Endodermal cell (in vitro differentiated cells): ENCODE results near the gene DDX51. TPM values are rescaled to one million over a fixed set of nuclear protein-coding genes. Genes with fewer than 3 reads are reported as not detected.

Experiments
- DNase-seq: peaks from one replicate; pipeline ENCODE4 v3.0.0-alpha.2; 2017
- H3K27ac ChIP-seq: 2 replicates; pipeline ENCODE4 v1.5.1; 2013; ENCODE audit warnings: mild to moderate bottlenecking, low read depth, low read length, moderate library complexity
- H3K27me3 ChIP-seq: 2 replicates; pipeline ENCODE4 v1.6.1; 2013; ENCODE audit warnings: mild to moderate bottlenecking, low read length, moderate library complexity; ENCODE audit not compliant: insufficient read depth, control insufficient read depth, poor library complexity, severe bottlenecking
- H3K36me3 ChIP-seq: 2 replicates; pipeline ENCODE4 v1.7.0; 2013; ENCODE audit warnings: mild to moderate bottlenecking, low read length, moderate library complexity; ENCODE audit not compliant: control insufficient read depth, insufficient read depth
- H3K4me1 ChIP-seq: one replicate; pipeline ENCODE4 v1.7.0; 2013; ENCODE audit warnings: low read length; ENCODE audit not compliant: control insufficient read depth, insufficient read depth
- H3K4me3 ChIP-seq: 2 replicates; pipeline ENCODE4 v1.5.1; 2013; ENCODE audit warnings: mild to moderate bottlenecking, low read length, moderate library complexity
- H3K9ac ChIP-seq: 2 replicates; pipeline ENCODE4 v1.6.1; 2013; ENCODE audit warnings: mild to moderate bottlenecking, low read length, moderate library complexity; ENCODE audit not compliant: poor library complexity, severe bottlenecking; ENCODE audit errors: extremely low read depth
- H3K9me3 ChIP-seq: 2 replicates; pipeline ENCODE4 v1.6.1; 2013; ENCODE audit warnings: mild to moderate bottlenecking, low read length, moderate library complexity; ENCODE audit not compliant: control insufficient read depth
- H3K27ac Mint-ChIP-seq: 2 replicates; pipeline ENCODE4 v1.8.0; 2020; ENCODE audit warnings: mixed read lengths
- H3K27me3 Mint-ChIP-seq: 2 replicates; pipeline ENCODE4 v1.8.0; 2021; ENCODE audit warnings: mild to moderate bottlenecking, mixed read lengths; ENCODE audit not compliant: insufficient read depth
- H3K36me3 Mint-ChIP-seq: 2 replicates; pipeline ENCODE4 v1.8.0; 2020; ENCODE audit warnings: low read depth, mixed read lengths
- H3K4me1 Mint-ChIP-seq: 2 replicates; pipeline ENCODE4 v1.8.0; 2020; ENCODE audit warnings: mixed read lengths
- H3K4me3 Mint-ChIP-seq: 2 replicates; pipeline ENCODE4 v1.8.0; 2020; ENCODE audit warnings: mild to moderate bottlenecking, moderate library complexity, mixed read lengths
- H3K9me3 Mint-ChIP-seq: 2 replicates; pipeline ENCODE4 v1.8.0; 2020; ENCODE audit warnings: mild to moderate bottlenecking, mixed read lengths
- WGBS, 2 experiments: methylation state at CpG; one replicate each; pipeline versions ENCODE4 v1.1.5 to v1.1.7; 2013; ENCODE audit warnings: missing lambda C conversion rate in 2 of 2, mixed read lengths in 1 of 2; ENCODE audit not compliant: insufficient coverage in 1 of 2, insufficient read length in 1 of 2; 5-methylcytosine and 5-hydroxymethylcytosine counted together
- total RNA-seq, 2 donors: library from RNA; stranded (reverse); fragmentation: NEBNext Ultra II Directional in 1 of 2; extraction: Animal tissue kit (Norgen Biotek cat#: 25700) in 1 of 2; gene quantifications; 2 replicates in 1 of 2; 3 replicates in 1 of 2; pipeline ENCODE4 v1.2.1, GENCODE V29; 2021
- TF ChIP-seq, protein P1 (sequence below): fragments of 200-600 bp; sonication (generic); conservative IDR thresholded peaks from 2 replicates; pipeline ENCODE4 v1.5.0; 2021; ENCODE audit warnings: antibody characterized with exemption, mild to moderate bottlenecking

Gene DDX51
- total RNA-seq, 2 donors from 2014 or later: 31.5 to 33.8 TPM

- WGBS, 2 experiments: 97 to 98% methylated on average over 4 to 7 of the region's 8 CpGs
- Mint-ChIP-seq H3K27ac (no peak overlapping the region), H3K36me3 (peaks cover 80% of the 10 kb centered on the region), H3K9me3 (peaks cover 44% of the 10 kb centered on the region), H3K27me3 (peaks cover 12% of the 10 kb centered on the region), H3K4me3 (no peak overlapping the region), H3K4me1 (no peaks in the 10 kb centered on the region)
- no peak for DNase-seq
- Histone ChIP-seq H3K27ac (no peak overlapping the region), H3K4me1 (no peaks in the 10 kb centered on the region), H3K27me3 (no peaks in the 10 kb centered on the region), H3K9ac (no peak overlapping the region), H3K4me3 (no peak overlapping the region), H3K36me3 (peaks cover 64% of the 10 kb centered on the region), H3K9me3 (peaks cover 33% of the 10 kb centered on the region)
- TF ChIP-seq, protein P1, sequence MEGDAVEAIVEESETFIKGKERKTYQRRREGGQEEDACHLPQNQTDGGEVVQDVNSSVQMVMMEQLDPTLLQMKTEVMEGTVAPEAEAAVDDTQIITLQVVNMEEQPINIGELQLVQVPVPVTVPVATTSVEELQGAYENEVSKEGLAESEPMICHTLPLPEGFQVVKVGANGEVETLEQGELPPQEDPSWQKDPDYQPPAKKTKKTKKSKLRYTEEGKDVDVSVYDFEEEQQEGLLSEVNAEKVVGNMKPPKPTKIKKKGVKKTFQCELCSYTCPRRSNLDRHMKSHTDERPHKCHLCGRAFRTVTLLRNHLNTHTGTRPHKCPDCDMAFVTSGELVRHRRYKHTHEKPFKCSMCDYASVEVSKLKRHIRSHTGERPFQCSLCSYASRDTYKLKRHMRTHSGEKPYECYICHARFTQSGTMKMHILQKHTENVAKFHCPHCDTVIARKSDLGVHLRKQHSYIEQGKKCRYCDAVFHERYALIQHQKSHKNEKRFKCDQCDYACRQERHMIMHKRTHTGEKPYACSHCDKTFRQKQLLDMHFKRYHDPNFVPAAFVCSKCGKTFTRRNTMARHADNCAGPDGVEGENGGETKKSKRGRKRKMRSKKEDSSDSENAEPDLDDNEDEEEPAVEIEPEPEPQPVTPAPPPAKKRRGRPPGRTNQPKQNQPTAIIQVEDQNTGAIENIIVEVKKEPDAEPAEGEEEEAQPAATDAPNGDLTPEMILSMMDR: no peak
These were observed 17.1 kb downstream of the DDX51 start for GRCh38 chr12:132127041-132127440.

GRCh38 chr12:132125736-132126135, 18.4 kb downstream of the DDX51 start:
- Histone ChIP-seq H3K4me3 (no peak overlapping the region), H3K4me1 (no peaks in the 10 kb centered on the region), H3K9me3 (peaks cover 33% of the 10 kb centered on the region), H3K36me3 (peaks cover 77% of the 10 kb centered on the region), H3K27ac (no peak overlapping the region), H3K27me3 (no peaks in the 10 kb centered on the region), H3K9ac (no peak overlapping the region)
- no peak overlapping the region for H3K4me3 Mint-ChIP-seq
- peaks cover 78% of the 10 kb centered on the region for H3K36me3 Mint-ChIP-seq
- DNase-seq: peak; percentile 52
- H3K9me3 Mint-ChIP-seq: peaks cover 35% of the 10 kb centered on the region
- TF ChIP-seq, protein P1: no peak
- no peaks in the 10 kb centered on the region for H3K4me1 Mint-ChIP-seq
- H3K27ac Mint-ChIP-seq: no peak overlapping the region
- WGBS, 2 experiments: 93 to 97% methylated on average over 9 to 12 of the region's 12 CpGs
- peaks cover 9% of the 10 kb centered on the region for H3K27me3 Mint-ChIP-seq

DNA sequence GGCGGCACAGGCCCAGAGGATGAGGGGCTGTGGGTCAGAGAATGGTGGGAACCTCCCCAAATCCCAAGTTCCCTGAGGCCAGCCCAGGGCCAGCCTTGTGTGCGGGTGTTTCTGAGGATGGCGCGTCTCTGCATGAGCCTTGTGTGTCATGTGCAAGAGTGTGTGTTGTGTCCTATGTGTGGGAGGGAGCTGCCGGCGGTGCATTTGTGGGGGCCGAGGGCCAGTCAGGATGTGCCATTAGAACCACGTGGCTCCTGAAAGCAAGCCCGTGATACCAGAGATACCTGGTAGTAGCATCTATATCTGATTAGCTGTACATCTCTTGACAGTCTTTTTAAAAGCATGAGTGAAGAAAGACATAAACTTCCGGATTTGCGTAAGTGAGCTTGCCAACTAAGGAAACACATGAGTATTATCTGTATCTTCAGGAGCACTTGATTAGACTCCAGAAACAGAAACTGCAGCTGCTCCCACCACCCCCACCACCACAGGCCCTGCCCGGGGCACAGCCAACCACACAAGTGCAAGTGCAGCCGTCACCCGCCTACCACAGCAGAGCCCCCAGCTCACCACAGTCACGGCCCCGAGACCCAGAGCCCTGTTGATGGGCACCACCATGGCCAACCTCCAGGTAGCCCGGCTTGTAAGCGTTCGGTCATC, 19.2 kb downstream of the DDX51 start:
- WGBS, 2 experiments: 91 to 92% methylated on average over 10 to 19 of the region's 19 CpGs

More for the DNA sequence above, 19.2 kb downstream of the DDX51 start:
- DNase-seq: no peak
- Mint-ChIP-seq H3K27me3 (peaks cover 5% of the 10 kb centered on the region), H3K36me3 (peaks cover 74% of the 10 kb centered on the region), H3K4me3 (no peak overlapping the region), H3K9me3 (peaks cover 27% of the 10 kb centered on the region), H3K27ac (no peak overlapping the region), H3K4me1 (no peaks in the 10 kb centered on the region)
- no peaks in the 10 kb centered on the region for H3K4me1 ChIP-seq
- H3K27me3 ChIP-seq: no peaks in the 10 kb centered on the region
- H3K36me3 ChIP-seq: peaks cover 78% of the 10 kb centered on the region
- peaks cover 33% of the 10 kb centered on the region for H3K9me3 ChIP-seq
- H3K9ac ChIP-seq: no peak overlapping the region
- TF ChIP-seq, protein P1: no peak
- no peak overlapping the region for H3K4me3 ChIP-seq
- H3K27ac ChIP-seq: no peak overlapping the region
